ENCODE data around the gene ZNF444. TPM values are rescaled to one million over a fixed set of nuclear protein-coding genes. Genes with fewer than 3 reads are reported as not detected.

ZNF444 gene
- total and polyA plus RNA-seq, 2 of the 8 experiments (the other 6 are each of a cell fraction or from before 2014, with no cell fraction given), result 49.5 to 54.5 TPM

DNA sequence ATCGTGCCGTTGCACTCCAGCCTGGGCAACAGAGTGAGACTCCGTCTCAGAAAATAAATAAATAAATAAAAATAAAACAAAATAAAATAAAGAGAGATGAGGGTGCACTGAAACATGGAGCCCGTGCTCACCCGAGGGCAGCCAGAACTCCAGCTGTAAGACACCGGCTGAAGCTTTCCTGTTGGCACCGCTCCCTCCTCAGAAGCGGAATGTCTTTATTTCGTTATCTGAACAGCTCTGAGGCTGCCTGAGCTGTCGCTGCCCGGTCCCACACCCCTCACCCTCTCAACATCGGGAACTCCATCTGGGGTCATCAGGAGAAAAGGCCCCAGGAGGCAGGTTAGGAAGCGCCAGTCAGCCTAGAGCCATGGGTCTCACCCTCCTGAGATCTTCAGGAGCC lies 44.4 kb upstream of the ZNF444 start (continued):
- TF ChIP-seq HDAC6 (IDR thresholded peaks at IDR 0.05; ENCODE audit: low read depth, low read length), result no peak
- no peak for TF ChIP-seq RBBP5 (IDR thresholded peaks at IDR 0.05; ENCODE audit: borderline replicate concordance, low read depth, low read length)

Measured in H1 (cell line).